Left forelimb (tissue), 1 donor: ENCODE measurements around the gene UNC80.

ENCODE experiments used
- DNase-seq: peaks from one replicate; pipeline ENCODE4 v3.0.0-alpha.2; 2018; ENCODE audit warnings: low spot score

Gene UNC80

GRCh38 chr2:209806318-209806717 is 34.7 kb downstream of the UNC80 start:
- DNase-seq: no peak

GRCh38 chr2:209808521-209808920 is 36.9 kb downstream of the UNC80 start:
- no peak for DNase-seq

GRCh38 chr2:209809256-209809655 is 37.6 kb downstream of the UNC80 start:
- no peak for DNase-seq

GRCh38 chr2:209817844-209818271 is 46.2 kb downstream of the UNC80 start:
- DNase-seq: no peak

- DNase-seq: no peak
Observed at GRCh38 chr2:209818939-209819338, 47.3 kb downstream of the UNC80 start.

GRCh38 chr2:209821806-209822205 is 50.2 kb downstream of the UNC80 start:
- DNase-seq: no peak

GRCh38 chr2:209823484-209823883 is 51.9 kb downstream of the UNC80 start:
- no peak for DNase-seq

GRCh38 chr2:209824391-209824790 is 52.8 kb downstream of the UNC80 start:
- no peak for DNase-seq

- DNase-seq: no peak
Observed at GRCh38 chr2:209830722-209831465, 59.3 kb downstream of the UNC80 start.

GRCh38 chr2:209834767-209835166 is 63.1 kb downstream of the UNC80 start:
- DNase-seq: no peak

- DNase-seq: no peak
Observed at GRCh38 chr2:209840434-209840833, 68.8 kb downstream of the UNC80 start.

- DNase-seq: no peak
Observed at GRCh38 chr2:209845666-209846065, 74.0 kb downstream of the UNC80 start.

GRCh38 chr2:209864716-209865295 is 93.2 kb downstream of the UNC80 start:
- DNase-seq: no peak

GRCh38 chr2:209868271-209868994 is 96.8 kb downstream of the UNC80 start:
- DNase-seq: no peak

- no peak for DNase-seq
Observed at GRCh38 chr2:209870067-209870466, 98.4 kb downstream of the UNC80 start.

GRCh38 chr2:209872675-209873074 is 101.0 kb downstream of the UNC80 start:
- no peak for DNase-seq

GRCh38 chr2:209875270-209875669 is 103.6 kb downstream of the UNC80 start:
- DNase-seq: no peak

GRCh38 chr2:209876211-209876610 is 104.6 kb downstream of the UNC80 start:
- no peak for DNase-seq

- no peak for DNase-seq
Observed at GRCh38 chr2:209878701-209879100, 107.1 kb downstream of the UNC80 start.

GRCh38 chr2:209900638-209901037 is 129.0 kb downstream of the UNC80 start:
- DNase-seq: no peak

- DNase-seq: no peak
Observed at GRCh38 chr2:209901172-209901571, 129.5 kb downstream of the UNC80 start.

- no peak for DNase-seq
Observed at GRCh38 chr2:209905691-209906090, 134.1 kb downstream of the UNC80 start.

- no peak for DNase-seq
Observed at GRCh38 chr2:209907746-209908145, 136.1 kb downstream of the UNC80 start.
